ENCODE data around the gene RALA. TPM values are rescaled to one million over a fixed set of nuclear protein-coding genes. Genes with fewer than 3 reads are reported as not detected.

The RALA gene
- total RNA-seq, 1 donor from 2014 or later: 28.6 TPM

DNA sequence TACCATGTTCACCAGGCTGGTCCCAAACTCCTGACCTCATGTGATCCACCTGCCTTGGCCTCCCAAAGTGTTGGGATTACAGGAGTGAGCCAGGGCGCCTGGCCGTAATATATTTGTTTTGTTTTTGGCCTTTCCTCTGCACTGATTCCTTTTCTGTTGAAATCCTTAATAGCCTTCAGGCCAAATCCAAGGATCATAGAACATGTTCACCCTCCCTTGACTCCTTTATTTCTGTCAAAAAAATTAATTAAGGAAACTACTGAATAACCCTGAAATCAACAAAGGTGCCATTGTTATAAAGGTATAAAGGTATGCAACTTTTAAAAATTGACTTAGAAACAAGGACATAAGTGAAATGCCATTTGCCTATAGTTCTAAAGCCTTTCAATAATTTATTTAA lies 15.5 kb upstream of the RALA start:
- Mint-ChIP-seq H3K36me3 (no peaks in the 10 kb centered on the region), H3K4me3 (no peak overlapping the region), H3K27me3 (ENCODE audit: low read depth) (peaks cover 1% of the 10 kb centered on the region), H3K9me3 (no peaks in the 10 kb centered on the region), H3K27ac (no peak overlapping the region), H3K4me1 (peaks cover 19% of the 10 kb centered on the region)
- DNase-seq (ENCODE audit: low spot score in 2 of 2, unreplicated experiment in 2 of 2): no peak
- TF ChIP-seq, protein P1, sequence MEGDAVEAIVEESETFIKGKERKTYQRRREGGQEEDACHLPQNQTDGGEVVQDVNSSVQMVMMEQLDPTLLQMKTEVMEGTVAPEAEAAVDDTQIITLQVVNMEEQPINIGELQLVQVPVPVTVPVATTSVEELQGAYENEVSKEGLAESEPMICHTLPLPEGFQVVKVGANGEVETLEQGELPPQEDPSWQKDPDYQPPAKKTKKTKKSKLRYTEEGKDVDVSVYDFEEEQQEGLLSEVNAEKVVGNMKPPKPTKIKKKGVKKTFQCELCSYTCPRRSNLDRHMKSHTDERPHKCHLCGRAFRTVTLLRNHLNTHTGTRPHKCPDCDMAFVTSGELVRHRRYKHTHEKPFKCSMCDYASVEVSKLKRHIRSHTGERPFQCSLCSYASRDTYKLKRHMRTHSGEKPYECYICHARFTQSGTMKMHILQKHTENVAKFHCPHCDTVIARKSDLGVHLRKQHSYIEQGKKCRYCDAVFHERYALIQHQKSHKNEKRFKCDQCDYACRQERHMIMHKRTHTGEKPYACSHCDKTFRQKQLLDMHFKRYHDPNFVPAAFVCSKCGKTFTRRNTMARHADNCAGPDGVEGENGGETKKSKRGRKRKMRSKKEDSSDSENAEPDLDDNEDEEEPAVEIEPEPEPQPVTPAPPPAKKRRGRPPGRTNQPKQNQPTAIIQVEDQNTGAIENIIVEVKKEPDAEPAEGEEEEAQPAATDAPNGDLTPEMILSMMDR (IDR thresholded peaks at IDR 0.05; ENCODE audit: unreplicated experiment): no peak

- Mint-ChIP-seq H3K9me3 (no peaks in the 10 kb centered on the region), H3K4me1 (peaks cover 19% of the 10 kb centered on the region), H3K4me3 (no peak overlapping the region), H3K36me3 (no peaks in the 10 kb centered on the region), H3K27ac (peak overlapping the region; percentile 8), H3K27me3 (ENCODE audit: low read depth) (peaks cover 1% of the 10 kb centered on the region)
- DNase-seq (ENCODE audit: low spot score in 2 of 2, unreplicated experiment in 2 of 2): no peak
- TF ChIP-seq, protein P1 (IDR thresholded peaks at IDR 0.05; ENCODE audit: unreplicated experiment): no peak
Measured at GRCh38 chr7:39608278-39608677, 15.1 kb upstream of the RALA start.

GRCh38 chr7:39609113-39609934 lies 14.0 kb upstream of the RALA start:
- Mint-ChIP-seq H3K27me3 (ENCODE audit: low read depth) (peaks cover 1% of the 10 kb centered on the region), H3K4me3 (peak overlapping the region; percentile 63), H3K4me1 (peaks cover 19% of the 10 kb centered on the region), H3K27ac (peak overlapping the region; percentile 48), H3K36me3 (no peaks in the 10 kb centered on the region), H3K9me3 (no peaks in the 10 kb centered on the region)
- peak in 1 of 2 experiments; percentile 55 for DNase-seq (ENCODE audit: low spot score in 2 of 2, unreplicated experiment in 2 of 2)
- TF ChIP-seq, protein P1 (IDR thresholded peaks at IDR 0.05; ENCODE audit: unreplicated experiment): no peak

- no peaks in the 10 kb centered on the region for H3K36me3 Mint-ChIP-seq
- DNase-seq (ENCODE audit: low spot score in 2 of 2, unreplicated experiment in 2 of 2): no peak
- TF ChIP-seq, protein P1 (IDR thresholded peaks at IDR 0.05; ENCODE audit: unreplicated experiment): no peak
- peaks cover 1% of the 10 kb centered on the region for H3K27me3 Mint-ChIP-seq (ENCODE audit: low read depth)
- H3K27ac Mint-ChIP-seq: peak overlapping the region; percentile 44
- peaks cover 19% of the 10 kb centered on the region for H3K4me1 Mint-ChIP-seq
- peak overlapping the region; percentile 63 for H3K4me3 Mint-ChIP-seq
- no peaks in the 10 kb centered on the region for H3K9me3 Mint-ChIP-seq
Measured at GRCh38 chr7:39609935-39610263, 13.5 kb upstream of the RALA start.

DNA sequence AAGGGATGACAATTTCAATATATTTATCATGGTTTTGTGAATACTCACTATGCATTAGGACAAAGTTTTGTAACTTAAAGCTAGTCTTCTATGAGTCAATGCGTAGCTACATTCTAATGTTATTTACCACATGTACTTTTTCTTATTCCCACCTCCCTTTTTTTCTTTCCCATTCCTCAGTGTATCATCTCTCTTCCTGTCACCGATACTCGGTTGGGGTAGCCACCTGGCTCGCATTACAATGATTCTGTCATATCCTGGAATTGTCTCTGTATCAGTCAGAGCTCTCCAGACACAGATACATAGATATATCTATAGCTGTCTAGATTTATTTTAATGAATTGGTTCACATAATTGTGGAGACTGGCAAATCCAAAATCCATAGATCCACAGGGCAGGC lies 9.8 kb upstream of the RALA start:
- Mint-ChIP-seq H3K4me3 (no peak overlapping the region), H3K4me1 (peaks cover 25% of the 10 kb centered on the region), H3K27me3 (ENCODE audit: low read depth) (peaks cover 1% of the 10 kb centered on the region), H3K9me3 (no peaks in the 10 kb centered on the region), H3K36me3 (no peaks in the 10 kb centered on the region), H3K27ac (no peak overlapping the region)
- DNase-seq (ENCODE audit: low spot score in 2 of 2, unreplicated experiment in 2 of 2): no peak
- TF ChIP-seq, protein P1 (IDR thresholded peaks at IDR 0.05; ENCODE audit: unreplicated experiment): no peak

Measured in mesothelial cell of epicardium (in vitro differentiated cells).